Left hindlimb (tissue), 1 donor: ENCODE results near the gene NME7.

Source experiments
- DNase-seq: peaks from one replicate; pipeline ENCODE4 v3.0.0-alpha.2; 2018

NME7 gene

DNA sequence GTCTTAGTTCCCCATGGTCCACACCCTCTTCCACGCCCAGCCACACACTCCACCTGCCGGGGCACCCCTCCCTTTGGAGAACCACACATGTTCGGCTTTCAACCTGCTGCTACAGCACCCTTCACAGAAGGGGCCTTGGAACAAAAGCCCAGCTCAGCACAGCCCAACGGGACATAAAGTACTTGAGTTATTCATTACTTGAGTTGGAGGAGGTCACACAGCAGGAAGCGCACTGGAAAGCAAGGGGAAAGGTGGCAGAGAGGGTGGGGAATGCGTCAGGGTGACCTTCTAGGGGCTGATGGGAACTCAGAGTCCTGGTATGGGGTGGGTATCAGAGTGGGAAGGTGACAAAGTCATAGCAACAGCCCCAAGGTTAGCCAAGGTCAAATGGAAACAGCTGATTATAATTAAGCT, 264.1 kb downstream of the NME7 start:
- no peak for DNase-seq

DNA sequence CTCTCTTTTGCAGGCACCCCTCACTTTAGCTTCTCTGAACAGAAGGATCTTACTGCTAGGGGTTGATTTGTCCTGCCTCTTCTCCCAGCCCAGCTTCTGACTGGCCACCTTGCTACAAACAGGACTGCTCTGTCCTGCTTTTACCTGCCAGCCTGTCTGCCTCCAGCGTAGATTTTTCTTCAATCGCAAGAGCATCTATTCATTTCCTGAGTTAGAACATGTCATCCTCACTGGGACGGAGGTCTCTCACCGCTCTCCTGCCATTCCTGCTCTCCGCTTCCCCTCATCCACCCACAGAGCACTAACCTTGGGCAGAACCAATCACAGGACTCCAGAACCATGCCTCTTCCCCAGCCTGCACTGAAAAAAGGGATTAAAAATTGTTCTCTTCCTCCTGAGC, 264.6 kb downstream of the NME7 start:
- DNase-seq: no peak

DNA sequence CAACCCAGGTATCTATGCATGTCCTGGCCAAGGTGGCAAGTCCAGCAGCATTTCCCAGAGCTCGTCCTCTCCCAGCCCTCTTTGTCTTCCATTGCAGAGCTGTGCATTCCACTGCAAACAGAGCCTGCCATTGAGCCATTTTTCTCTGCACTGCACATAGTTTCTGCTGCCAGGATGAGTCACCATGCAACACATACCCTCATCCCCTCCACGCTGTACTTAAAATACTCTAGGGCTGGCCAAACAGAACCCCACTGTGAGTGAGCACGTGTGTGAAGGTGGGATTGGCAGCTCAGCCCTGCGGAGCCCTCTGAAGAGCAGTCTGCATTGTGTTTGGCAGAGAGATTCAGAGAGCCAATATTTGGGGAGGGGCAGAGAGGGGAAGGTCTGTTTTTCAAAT, 265.0 kb downstream of the NME7 start:
- DNase-seq: peak; percentile 64

DNA sequence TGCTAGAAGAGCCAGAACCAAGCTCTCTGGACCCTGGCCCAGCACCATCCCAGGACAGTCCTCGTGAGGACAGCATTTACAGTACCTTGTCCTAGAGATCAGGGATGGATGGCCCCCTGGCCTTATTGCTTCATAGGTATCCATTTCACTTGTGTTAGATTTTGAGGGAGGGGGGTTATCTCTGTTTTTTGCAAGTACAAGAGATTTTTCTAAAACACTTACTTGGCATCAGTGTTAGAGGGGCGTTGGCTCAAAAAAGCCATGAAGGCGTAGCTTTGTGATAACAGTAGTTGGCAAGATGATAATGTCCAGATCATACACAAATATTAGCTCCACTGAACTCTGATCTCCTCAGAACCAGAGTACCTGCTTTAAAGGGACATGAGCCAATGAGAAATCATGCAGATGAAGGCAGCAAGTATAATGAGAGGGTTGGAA, 266.9 kb downstream of the NME7 start:
- no peak for DNase-seq

DNA sequence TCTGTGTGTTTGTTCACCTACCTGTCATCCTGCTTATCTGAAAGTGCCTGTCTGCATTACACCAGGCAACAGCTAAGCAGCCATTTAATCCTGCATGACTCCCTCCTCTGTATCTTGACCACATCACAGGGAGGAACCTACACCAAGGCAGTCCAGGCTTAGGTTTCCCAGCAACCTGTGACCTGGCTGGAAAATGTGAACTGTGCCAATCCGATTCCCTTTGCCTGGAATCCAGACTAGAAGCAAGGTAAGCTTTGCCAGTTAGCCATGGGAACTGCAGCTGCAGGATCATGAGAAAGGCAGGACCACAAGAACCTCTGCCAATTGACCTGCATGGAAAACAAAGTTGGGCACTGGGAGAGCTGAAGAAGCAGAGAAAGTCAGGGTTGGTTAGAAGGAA, 267.4 kb downstream of the NME7 start:
- DNase-seq: no peak

DNA sequence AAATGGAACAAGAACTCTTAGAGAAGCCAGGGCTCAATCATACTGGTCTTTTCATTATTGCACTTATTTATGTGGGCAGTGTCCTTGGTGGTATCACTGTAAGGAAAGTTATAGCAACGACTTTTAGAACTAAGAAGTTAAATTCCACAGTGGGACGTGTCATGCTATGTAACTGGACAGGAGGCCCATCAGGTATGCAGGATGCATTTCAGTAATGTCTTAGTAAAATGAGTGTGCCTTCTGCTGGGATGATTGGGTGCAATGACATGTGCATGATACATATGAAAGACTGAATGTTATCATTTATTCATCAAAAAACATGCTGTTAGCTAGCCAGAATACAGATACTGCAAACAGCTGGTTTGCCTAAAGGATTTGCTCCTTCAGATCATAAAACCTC, 268.0 kb downstream of the NME7 start:
- DNase-seq: no peak

DNA sequence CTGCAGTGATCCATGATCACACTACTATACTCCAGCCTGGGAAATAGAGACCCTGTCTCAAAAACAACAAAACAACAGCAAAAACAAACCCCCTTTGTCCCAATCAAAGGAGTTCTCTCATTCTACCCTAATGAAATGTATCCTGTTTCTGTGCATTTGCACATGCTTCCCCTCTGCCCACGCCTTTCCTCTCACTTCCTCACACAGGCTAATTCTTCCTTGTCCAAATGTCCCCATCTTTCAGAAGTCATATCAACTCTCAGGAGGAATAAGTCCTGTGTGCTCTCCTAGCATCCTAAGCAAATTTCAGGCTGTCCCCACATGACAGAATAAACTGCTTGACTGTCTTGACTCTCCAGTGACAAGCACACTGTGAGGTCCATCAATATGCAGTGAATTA, 269.2 kb downstream of the NME7 start:
- no peak for DNase-seq

DNA sequence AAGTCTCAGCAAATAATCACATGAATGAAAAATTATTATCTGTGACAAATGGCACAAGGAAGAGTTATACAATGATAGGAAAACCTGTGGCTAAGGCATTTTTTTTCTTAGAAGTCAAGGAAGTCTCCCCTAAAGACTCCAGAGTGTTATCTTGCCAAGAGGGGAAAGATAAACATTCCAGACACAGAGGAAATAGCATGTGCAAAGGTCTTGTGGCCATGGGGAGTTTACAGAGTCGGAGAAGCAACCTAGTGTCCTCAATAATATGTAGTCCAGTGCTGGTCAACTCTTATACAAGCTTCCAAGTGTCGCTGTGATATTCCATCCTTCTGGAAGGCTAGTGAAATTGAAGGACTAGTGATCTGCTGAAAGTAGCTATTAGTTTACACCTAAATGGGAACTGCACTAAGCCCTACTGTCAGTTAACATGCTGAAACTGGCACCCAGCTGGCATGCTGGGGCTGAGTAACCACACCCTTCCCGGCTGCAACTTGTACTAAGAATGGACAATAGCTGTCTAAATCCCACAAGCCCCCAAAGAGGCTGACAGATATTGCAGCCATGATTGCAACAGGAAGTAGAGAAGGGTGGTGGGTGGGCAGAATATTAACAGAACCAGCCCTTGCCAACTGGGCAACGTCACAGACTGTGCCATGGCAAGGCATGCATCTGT, 272.6 kb downstream of the NME7 start:
- DNase-seq: no peak

DNA sequence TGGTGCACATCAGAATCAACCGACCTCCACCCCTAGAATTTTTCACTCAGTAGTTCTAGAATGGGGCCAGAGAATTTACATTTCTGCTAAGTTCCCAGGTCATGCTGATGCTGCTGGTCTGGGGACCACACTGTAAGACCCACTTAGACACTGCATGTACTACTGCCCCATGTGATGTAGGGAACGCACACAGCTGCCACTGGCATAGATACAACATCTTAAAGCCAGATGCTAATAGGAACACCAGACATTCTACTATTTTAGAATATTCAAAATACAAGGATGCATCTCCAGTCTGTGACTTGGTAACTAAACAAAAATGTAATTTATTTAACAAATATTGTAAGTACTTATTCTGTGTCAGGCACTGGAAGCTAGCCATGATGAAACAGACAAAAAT, 275.2 kb downstream of the NME7 start:
- no peak for DNase-seq

DNA sequence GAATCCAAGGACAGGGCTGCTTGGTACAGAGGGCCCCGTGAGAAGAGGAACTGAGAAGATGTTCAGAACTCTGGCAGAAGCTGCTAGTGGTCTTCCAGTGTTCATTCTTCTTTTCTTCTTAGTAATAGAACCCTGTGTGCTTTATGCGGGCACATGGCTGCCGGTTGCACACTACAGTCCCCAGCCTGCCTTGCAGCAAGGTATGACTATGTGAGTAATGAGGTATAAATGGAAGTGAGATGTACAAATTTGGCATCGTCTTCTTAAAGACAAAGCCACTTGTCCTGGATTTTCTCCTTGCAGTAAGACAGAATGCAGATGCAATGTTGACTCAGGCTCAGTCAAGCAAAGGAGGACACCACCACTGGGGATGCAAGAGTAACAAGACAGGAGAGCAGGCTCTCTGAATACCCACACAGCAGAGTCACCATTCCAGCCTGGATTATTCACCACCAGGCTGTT, 276.1 kb downstream of the NME7 start:
- DNase-seq: no peak

DNA sequence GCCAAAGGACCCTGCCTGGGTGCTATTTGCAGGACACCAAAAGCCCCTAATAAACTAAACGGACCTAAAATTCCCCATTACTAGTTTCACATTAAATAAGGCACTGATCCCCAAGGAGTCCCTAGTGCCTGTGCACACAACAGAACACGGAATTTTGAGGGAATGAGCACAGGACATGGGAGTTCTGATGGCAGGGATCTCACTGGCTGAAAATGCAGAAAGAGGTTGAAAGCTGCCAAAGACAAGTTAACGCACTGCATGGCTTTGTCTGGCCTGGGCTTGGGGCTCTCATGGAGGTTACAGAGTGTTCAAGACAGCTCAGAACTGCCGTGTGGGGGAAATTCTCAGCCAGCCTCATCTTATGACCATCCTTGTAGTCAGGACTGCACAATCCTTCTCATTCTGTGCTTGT, 276.7 kb downstream of the NME7 start:
- no peak for DNase-seq

DNA sequence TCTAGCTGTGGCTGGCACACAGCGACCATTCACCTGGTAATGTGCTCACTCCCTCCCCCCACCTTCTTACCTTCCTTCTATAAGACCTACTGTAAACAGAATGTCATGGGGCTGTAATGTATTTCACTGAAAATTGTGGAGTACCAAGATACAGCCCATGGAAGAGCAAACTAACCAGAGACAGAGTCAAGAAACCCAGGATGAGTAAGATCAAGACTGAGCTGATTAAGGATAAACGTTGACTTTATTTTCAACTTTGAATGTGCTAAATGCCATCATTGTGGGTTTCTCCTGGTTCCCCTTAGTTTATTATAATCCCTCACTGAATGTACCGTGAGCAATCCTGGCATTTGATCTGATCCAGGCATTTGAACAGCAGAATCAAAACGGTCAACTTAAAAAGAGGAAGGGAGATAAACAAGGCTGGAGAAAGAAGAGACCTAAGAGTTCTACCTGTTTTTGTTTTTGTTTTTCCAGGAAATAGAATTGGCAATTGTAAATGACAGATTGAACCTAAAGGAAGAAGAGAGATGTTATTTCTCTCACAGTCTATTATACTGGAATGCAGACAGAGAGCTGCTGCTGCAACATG, 277.2 kb downstream of the NME7 start:
- DNase-seq: no peak

DNA sequence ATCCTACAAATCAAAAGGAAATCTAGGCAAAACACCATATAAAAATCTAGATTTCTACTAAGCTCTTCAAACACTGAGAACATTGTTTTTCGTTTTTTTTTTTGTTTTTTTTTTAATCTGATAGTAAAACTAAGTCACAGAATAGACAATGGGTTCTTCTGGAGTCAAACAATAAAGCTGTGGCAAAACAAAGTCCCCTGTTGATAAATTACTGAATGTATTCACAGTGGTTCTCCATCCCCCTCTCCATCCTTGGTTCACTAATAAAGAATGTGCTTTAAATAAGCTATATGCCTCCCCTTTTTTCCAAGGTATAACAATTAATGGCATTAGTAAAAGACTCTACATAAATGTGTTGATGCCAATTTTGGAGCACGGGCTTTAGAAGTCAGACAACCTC, 277.8 kb downstream of the NME7 start:
- DNase-seq: no peak

DNA sequence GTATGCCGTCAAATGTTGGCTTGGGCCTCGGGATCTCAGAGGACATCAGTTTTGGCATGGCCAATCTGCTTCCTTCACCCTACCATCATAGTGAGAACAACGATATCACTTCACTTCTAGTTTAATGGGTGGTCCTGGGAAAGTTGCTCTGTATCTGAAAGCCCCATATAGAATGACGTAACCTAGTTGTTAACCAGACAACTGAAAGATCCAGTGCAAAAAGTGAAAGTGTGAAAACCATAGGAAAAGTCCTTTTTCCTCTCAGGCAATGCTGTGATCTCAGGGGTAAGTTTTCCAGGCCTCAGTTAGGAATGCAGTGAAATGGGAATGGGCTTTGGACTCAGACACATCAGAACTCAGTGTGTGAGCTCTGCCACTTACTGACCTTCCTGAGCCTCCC, 279.7 kb downstream of the NME7 start:
- no peak for DNase-seq

DNA sequence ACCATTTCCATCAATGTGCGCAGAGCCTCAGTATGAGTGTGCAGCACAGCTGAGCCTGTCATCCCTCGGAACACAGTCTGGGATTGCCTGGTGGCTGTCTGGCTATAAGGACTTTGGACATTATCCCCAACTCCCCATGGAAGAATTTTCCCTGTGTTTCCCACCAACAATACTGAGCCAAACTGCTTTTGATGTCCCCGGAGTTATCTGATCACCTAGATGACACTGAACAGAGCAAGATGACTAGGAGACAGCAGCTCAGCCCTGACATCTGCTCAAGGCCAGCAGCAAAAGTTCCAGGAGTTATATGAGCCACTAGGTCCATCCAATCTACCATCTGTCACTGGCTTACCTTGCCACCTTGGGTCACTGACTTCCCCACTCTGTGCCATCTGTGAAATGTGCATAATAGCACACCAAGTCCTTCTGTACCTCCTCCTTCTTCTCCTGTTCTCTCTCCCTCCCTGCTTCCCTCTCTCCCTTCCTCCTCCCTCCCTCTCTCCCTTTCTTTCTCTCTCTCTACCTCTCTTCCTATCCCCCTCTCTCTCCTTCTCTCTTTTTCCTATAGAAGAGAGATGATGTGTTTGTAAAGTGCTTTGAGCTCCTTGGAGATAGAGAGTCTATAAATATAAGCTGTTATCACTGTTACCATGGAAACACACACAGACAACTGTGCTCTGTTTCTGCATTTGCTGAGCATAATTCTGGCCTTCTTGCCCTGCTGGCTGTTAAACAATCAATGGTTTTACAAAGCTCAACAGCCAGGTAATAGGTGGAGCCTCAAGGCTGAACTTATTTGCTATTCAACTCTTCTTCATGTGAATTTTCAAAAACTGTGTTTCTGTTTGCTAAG, 280.8 kb downstream of the NME7 start:
- DNase-seq: no peak

DNA sequence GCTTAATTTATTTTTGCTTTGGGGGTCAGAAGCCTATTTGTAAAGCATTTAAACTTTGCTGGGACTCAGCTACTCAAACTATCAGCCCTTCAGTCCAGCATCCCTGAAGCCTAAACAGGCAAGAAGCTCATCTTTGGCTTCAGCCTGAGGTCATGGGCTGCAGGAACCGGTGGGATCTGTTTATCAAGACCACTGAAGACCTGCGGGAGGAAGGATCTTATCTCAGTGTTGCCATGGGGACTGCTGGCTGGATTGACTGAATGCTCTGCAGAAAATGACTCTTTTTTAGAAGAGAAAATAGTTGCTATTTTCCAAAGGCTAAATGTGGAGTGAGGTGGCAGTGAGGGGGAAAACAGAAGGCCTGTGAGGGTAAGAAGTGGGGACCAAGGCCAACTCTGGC, 281.7 kb downstream of the NME7 start:
- DNase-seq: no peak
